ENCODE results near the gene IKZF5.

Gene IKZF5

GRCh38 chr10:123014772-123015171, 6.2 kb upstream of the IKZF5 start:
- DNase-seq, result no peak

GRCh38 chr10:123013456-123014419, 5.1 kb upstream of the IKZF5 start:
- no peak for DNase-seq

- no peak for DNase-seq
Observed at GRCh38 chr10:123011987-123012386, 3.4 kb upstream of the IKZF5 start.

- no peak for DNase-seq
Observed at GRCh38 chr10:123009105-123009820, 668 bp upstream of the IKZF5 start.

- DNase-seq, result no peak
Observed at GRCh38 chr10:123007558-123008354, 839 bp downstream of the IKZF5 start.

- no peak for DNase-seq
Observed at GRCh38 chr10:123004298-123004697, 4.3 kb downstream of the IKZF5 start.

- DNase-seq, result no peak
Observed at GRCh38 chr10:123001370-123001769, 7.2 kb downstream of the IKZF5 start.

GRCh38 chr10:123000155-123000554, 8.4 kb downstream of the IKZF5 start:
- DNase-seq, result no peak

- no peak for DNase-seq
Observed at GRCh38 chr10:122999347-122999746, 9.2 kb downstream of the IKZF5 start.

GRCh38 chr10:122998934-122999333, 9.7 kb downstream of the IKZF5 start:
- no peak for DNase-seq

GRCh38 chr10:122998360-122998917, 10.2 kb downstream of the IKZF5 start:
- DNase-seq, result no peak

GRCh38 chr10:122997864-122998263, 10.7 kb downstream of the IKZF5 start:
- DNase-seq, result no peak

GRCh38 chr10:122995936-122996335, 12.7 kb downstream of the IKZF5 start:
- no peak for DNase-seq

GRCh38 chr10:122993797-122994336, 14.7 kb downstream of the IKZF5 start:
- no peak for DNase-seq

GRCh38 chr10:122992031-122992585, 16.5 kb downstream of the IKZF5 start:
- no peak for DNase-seq

GRCh38 chr10:122990278-122990677, 18.3 kb downstream of the IKZF5 start:
- no peak for DNase-seq

GRCh38 chr10:122988501-122988900, 20.1 kb downstream of the IKZF5 start:
- no peak for DNase-seq

- DNase-seq, result no peak
Observed at GRCh38 chr10:122986335-122986734, 22.3 kb downstream of the IKZF5 start.

- no peak for DNase-seq
Observed at GRCh38 chr10:122984708-122985107, 23.9 kb downstream of the IKZF5 start.

GRCh38 chr10:122983898-122984297, 24.7 kb downstream of the IKZF5 start:
- DNase-seq, result no peak

- no peak for DNase-seq
Observed at GRCh38 chr10:122981066-122981464, 27.5 kb downstream of the IKZF5 start.
